Esophagus muscularis mucosa (tissue), 3 donors: Measurements from ENCODE around the gene MAEA.

Source experiments
- POLR2A ChIP-seq: fragments of 450-650 bp; IDR thresholded peaks from one replicate; pipeline ENCODE4 v1.6.1; 2017; ENCODE audit warnings: antibody characterized with exemption, moderate library complexity, mild to moderate bottlenecking, low read depth
- TF ChIP-seq, protein P1 (sequence below), 3 experiments: fragments of 200-600 bp in 2 of 3; fragments of 450-650 bp in 1 of 3; sonication (generic) in 2 of 3; IDR thresholded peaks; one replicate each; pipeline ENCODE4 v1.5.1; 2017 to 2019; ENCODE audit warnings: antibody characterized with exemption in 3 of 3, mild to moderate bottlenecking in 2 of 3, moderate library complexity in 1 of 3

DNA sequence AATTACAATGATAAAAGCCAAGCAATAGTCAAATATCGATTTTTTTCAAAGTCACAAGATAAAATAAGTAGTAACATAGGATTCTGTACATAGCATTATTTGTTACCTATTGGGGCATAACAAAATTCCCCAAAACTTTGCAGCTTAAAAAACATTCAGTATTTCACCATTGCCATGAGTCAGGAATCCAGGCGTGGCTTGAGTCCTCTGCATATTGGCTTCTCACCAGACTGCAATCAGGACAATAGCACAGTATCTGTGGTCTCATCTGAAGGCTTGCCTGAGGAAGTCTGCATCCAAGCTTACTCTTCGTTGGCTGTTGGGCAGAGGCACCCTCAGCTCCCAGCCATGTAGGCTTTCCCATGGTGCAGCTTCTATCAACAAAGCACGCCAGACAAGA, 34.5 kb upstream of the MAEA start:
- TF ChIP-seq POLR2A, result no peak
- TF ChIP-seq, protein P1, sequence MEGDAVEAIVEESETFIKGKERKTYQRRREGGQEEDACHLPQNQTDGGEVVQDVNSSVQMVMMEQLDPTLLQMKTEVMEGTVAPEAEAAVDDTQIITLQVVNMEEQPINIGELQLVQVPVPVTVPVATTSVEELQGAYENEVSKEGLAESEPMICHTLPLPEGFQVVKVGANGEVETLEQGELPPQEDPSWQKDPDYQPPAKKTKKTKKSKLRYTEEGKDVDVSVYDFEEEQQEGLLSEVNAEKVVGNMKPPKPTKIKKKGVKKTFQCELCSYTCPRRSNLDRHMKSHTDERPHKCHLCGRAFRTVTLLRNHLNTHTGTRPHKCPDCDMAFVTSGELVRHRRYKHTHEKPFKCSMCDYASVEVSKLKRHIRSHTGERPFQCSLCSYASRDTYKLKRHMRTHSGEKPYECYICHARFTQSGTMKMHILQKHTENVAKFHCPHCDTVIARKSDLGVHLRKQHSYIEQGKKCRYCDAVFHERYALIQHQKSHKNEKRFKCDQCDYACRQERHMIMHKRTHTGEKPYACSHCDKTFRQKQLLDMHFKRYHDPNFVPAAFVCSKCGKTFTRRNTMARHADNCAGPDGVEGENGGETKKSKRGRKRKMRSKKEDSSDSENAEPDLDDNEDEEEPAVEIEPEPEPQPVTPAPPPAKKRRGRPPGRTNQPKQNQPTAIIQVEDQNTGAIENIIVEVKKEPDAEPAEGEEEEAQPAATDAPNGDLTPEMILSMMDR (IDR thresholded peaks at IDR 0.05), result no peak
